Neural cell (in vitro differentiated cells): ENCODE data around the gene S1PR5.

Experiments used
- EP300 ChIP-seq: fragments of 450-650 bp; conservative IDR thresholded peaks from 2 replicates; pipeline ENCODE4 v1.6.1; 2014; ENCODE audit warnings: antibody characterized with exemption, mild to moderate bottlenecking, moderate library complexity; ENCODE audit not compliant: poor library complexity, severe bottlenecking
- EZH2 ChIP-seq: fragments of 200-600, 300-800 bp; shearing (Covaris generic), sonication (generic); IDR thresholded peaks from 2 replicates; pipeline ENCODE4 v1.6.1; 2014; ENCODE audit warnings: antibody characterized with exemption, low read length, borderline replicate concordance, mild to moderate bottlenecking; ENCODE audit not compliant: insufficient read depth, poor library complexity, severe bottlenecking
- POLR2AphosphoS5 ChIP-seq: IDR thresholded peaks from 2 replicates; pipeline ENCODE4 v1.6.1; 2012
- RAD21 ChIP-seq: fragments of 450-650 bp; conservative IDR thresholded peaks from 2 replicates; pipeline ENCODE4 v1.6.1; 2014; ENCODE audit warnings: antibody characterized with exemption, mild to moderate bottlenecking, moderate library complexity
- SMC3 ChIP-seq: fragments of 450-650 bp; conservative IDR thresholded peaks from 2 replicates; pipeline ENCODE4 v1.6.1; 2014; ENCODE audit warnings: antibody characterized with exemption, mild to moderate bottlenecking, moderate library complexity; ENCODE audit not compliant: poor library complexity
- TAF1 ChIP-seq: IDR thresholded peaks from 2 replicates; pipeline ENCODE4 v1.6.1; 2012; ENCODE audit warnings: low read depth
- TF ChIP-seq, protein P1 (sequence below): fragments of 450-650 bp; IDR thresholded peaks from 2 replicates; pipeline ENCODE4 v1.5.1; 2014; ENCODE audit warnings: antibody characterized with exemption, mild to moderate bottlenecking, moderate library complexity; ENCODE audit not compliant: poor library complexity, severe bottlenecking
- TF ChIP-seq, protein P2 (sequence below): IDR thresholded peaks from 2 replicates; pipeline ENCODE4 v1.6.1; 2012; ENCODE audit warnings: borderline replicate concordance

GRCh38 chr19:10565028-10565566, 47.9 kb upstream of the S1PR5 start:
- TF ChIP-seq POLR2AphosphoS5 (no peak), SMC3 (no peak), EZH2 (no peak), EP300 (no peak), TAF1 (no peak), RAD21 (no peak)
- TF ChIP-seq, protein P1, sequence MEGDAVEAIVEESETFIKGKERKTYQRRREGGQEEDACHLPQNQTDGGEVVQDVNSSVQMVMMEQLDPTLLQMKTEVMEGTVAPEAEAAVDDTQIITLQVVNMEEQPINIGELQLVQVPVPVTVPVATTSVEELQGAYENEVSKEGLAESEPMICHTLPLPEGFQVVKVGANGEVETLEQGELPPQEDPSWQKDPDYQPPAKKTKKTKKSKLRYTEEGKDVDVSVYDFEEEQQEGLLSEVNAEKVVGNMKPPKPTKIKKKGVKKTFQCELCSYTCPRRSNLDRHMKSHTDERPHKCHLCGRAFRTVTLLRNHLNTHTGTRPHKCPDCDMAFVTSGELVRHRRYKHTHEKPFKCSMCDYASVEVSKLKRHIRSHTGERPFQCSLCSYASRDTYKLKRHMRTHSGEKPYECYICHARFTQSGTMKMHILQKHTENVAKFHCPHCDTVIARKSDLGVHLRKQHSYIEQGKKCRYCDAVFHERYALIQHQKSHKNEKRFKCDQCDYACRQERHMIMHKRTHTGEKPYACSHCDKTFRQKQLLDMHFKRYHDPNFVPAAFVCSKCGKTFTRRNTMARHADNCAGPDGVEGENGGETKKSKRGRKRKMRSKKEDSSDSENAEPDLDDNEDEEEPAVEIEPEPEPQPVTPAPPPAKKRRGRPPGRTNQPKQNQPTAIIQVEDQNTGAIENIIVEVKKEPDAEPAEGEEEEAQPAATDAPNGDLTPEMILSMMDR: no peak
- TF ChIP-seq, protein P2, sequence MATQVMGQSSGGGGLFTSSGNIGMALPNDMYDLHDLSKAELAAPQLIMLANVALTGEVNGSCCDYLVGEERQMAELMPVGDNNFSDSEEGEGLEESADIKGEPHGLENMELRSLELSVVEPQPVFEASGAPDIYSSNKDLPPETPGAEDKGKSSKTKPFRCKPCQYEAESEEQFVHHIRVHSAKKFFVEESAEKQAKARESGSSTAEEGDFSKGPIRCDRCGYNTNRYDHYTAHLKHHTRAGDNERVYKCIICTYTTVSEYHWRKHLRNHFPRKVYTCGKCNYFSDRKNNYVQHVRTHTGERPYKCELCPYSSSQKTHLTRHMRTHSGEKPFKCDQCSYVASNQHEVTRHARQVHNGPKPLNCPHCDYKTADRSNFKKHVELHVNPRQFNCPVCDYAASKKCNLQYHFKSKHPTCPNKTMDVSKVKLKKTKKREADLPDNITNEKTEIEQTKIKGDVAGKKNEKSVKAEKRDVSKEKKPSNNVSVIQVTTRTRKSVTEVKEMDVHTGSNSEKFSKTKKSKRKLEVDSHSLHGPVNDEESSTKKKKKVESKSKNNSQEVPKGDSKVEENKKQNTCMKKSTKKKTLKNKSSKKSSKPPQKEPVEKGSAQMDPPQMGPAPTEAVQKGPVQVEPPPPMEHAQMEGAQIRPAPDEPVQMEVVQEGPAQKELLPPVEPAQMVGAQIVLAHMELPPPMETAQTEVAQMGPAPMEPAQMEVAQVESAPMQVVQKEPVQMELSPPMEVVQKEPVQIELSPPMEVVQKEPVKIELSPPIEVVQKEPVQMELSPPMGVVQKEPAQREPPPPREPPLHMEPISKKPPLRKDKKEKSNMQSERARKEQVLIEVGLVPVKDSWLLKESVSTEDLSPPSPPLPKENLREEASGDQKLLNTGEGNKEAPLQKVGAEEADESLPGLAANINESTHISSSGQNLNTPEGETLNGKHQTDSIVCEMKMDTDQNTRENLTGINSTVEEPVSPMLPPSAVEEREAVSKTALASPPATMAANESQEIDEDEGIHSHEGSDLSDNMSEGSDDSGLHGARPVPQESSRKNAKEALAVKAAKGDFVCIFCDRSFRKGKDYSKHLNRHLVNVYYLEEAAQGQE: no peak
